BE2C (cell line): Measurements from ENCODE around the gene RRN3.
"Not testable (repeated sequence)": the region's sequence is repeated elsewhere in the genome, so short reads cannot be mapped to it uniquely, and the experiment has no call there.

ENCODE experiments used
- DNase-seq: peaks from one replicate; pipeline ENCODE4 v3.0.0-alpha.2; 2020
- H3K27me3 ChIP-seq: fragments of 250-450 bp; sonication (Bioruptor Pico); 2 replicates; pipeline ENCODE4 v1.5.1; 2020; ENCODE audit warnings: mild to moderate bottlenecking
- H3K36me3 ChIP-seq: fragments of 250-450 bp; sonication (Bioruptor Pico); 2 replicates; pipeline ENCODE4 v1.5.1; 2020; ENCODE audit warnings: mild to moderate bottlenecking
- H3K4me1 ChIP-seq: fragments of 250-450 bp; sonication (Bioruptor Pico); 2 replicates; pipeline ENCODE4 v1.5.1; 2020
- H3K4me3 ChIP-seq: 2 replicates; pipeline ENCODE4 v1.5.1; 2011; ENCODE audit warnings: low read depth, low read length
- H3K9me3 ChIP-seq: fragments of 250-450 bp; sonication (Bioruptor Pico); 2 replicates; pipeline ENCODE4 v1.5.1; 2020
- CTCF ChIP-seq: IDR thresholded peaks from 2 replicates; pipeline ENCODE4 v1.5.1; 2012; ENCODE audit warnings: mild to moderate bottlenecking, low read depth, low read length

RRN3 gene

GRCh38 chr16:15130943-15131700 is 37.0 kb upstream of the RRN3 start:
- not testable (repeated sequence) for H3K9me3 ChIP-seq, H3K27me3 ChIP-seq, H3K36me3 ChIP-seq, H3K4me1 ChIP-seq, DNase-seq, H3K4me3 ChIP-seq

- DNase-seq, H3K9me3 ChIP-seq, H3K36me3 ChIP-seq, H3K4me3 ChIP-seq, H3K27me3 ChIP-seq, H3K4me1 ChIP-seq: not testable (repeated sequence)
Observed at GRCh38 chr16:15130256-15130932, 36.3 kb upstream of the RRN3 start.

GRCh38 chr16:15127641-15128425 is 33.8 kb upstream of the RRN3 start:
- DNase-seq, H3K27me3 ChIP-seq, H3K9me3 ChIP-seq, H3K4me3 ChIP-seq, H3K4me1 ChIP-seq, H3K36me3 ChIP-seq: not testable (repeated sequence)

GRCh38 chr16:15100372-15100987 is 6.4 kb upstream of the RRN3 start:
- H3K9me3 ChIP-seq, H3K36me3 ChIP-seq, DNase-seq, H3K4me1 ChIP-seq, H3K4me3 ChIP-seq, H3K27me3 ChIP-seq: not testable (repeated sequence)

GRCh38 chr16:15099366-15099909 is 5.4 kb upstream of the RRN3 start:
- not testable (repeated sequence) for DNase-seq

GRCh38 chr16:15096583-15096972 is 2.5 kb upstream of the RRN3 start:
- not testable (repeated sequence) for H3K36me3 ChIP-seq, H3K27me3 ChIP-seq, H3K4me3 ChIP-seq, H3K9me3 ChIP-seq, H3K4me1 ChIP-seq, DNase-seq

More at GRCh38 chr16:15099366-15099909, 5.4 kb upstream of the RRN3 start:
- not testable (repeated sequence) for H3K4me1 ChIP-seq, H3K9me3 ChIP-seq, H3K27me3 ChIP-seq, H3K4me3 ChIP-seq, H3K36me3 ChIP-seq

GRCh38 chr16:15093571-15093954 is 509 bp downstream of the RRN3 start:
- not testable (repeated sequence) for H3K36me3 ChIP-seq, H3K27me3 ChIP-seq, H3K4me1 ChIP-seq, DNase-seq, H3K9me3 ChIP-seq
- H3K4me3 ChIP-seq, result peak overlapping the region; percentile 88

GRCh38 chr16:15090663-15091269 is 3.3 kb downstream of the RRN3 start:
- H3K4me1 ChIP-seq, H3K4me3 ChIP-seq, H3K27me3 ChIP-seq, DNase-seq, H3K9me3 ChIP-seq, H3K36me3 ChIP-seq: not testable (repeated sequence)
- TF ChIP-seq CTCF, result peak; percentile 29

- H3K4me1 ChIP-seq, DNase-seq, H3K9me3 ChIP-seq, H3K27me3 ChIP-seq, H3K4me3 ChIP-seq: not testable (repeated sequence)
- peaks cover 23% of the 10 kb centered on the region for H3K36me3 ChIP-seq
Observed at GRCh38 chr16:15082788-15083187, 11.3 kb downstream of the RRN3 start.

- not testable (repeated sequence) for H3K4me1 ChIP-seq, H3K27me3 ChIP-seq, DNase-seq, H3K9me3 ChIP-seq, H3K4me3 ChIP-seq
- peaks cover 28% of the 10 kb centered on the region for H3K36me3 ChIP-seq
Observed at GRCh38 chr16:15080883-15081282, 13.2 kb downstream of the RRN3 start.

- H3K36me3 ChIP-seq, result peaks cover 45% of the 10 kb centered on the region
- H3K27me3 ChIP-seq, DNase-seq, H3K9me3 ChIP-seq, H3K4me1 ChIP-seq, H3K4me3 ChIP-seq: not testable (repeated sequence)
Observed at GRCh38 chr16:15076161-15076560, 17.9 kb downstream of the RRN3 start.
